Adrenal gland (tissue), 5 donors: Measurements from ENCODE around the gene ZBTB49.

Source experiments
- POLR2A ChIP-seq, 2 donors: fragments of 450-650 bp; IDR thresholded peaks; one replicate each; pipeline ENCODE4 v1.6.1; 2017; ENCODE audit warnings: antibody characterized with exemption in 2 of 2, mild to moderate bottlenecking in 2 of 2, moderate library complexity in 1 of 2
- TF ChIP-seq, protein P1 (sequence below), 6 experiments: fragments of 450-650 bp in 4 of 6; fragments of 200-600 bp in 2 of 6; sonication (generic) in 1 of 6; IDR thresholded peaks; 1 replicate in 5 of 6; 2 replicates in 1 of 6; pipeline versions ENCODE4 v1.5.1 to v1.8.0; 2016 to 2021; ENCODE audit warnings: antibody characterized with exemption in 6 of 6, mild to moderate bottlenecking in 2 of 6, moderate library complexity in 1 of 6
- donor health status: DM: no; HTN: no; CAD: no.

DNA sequence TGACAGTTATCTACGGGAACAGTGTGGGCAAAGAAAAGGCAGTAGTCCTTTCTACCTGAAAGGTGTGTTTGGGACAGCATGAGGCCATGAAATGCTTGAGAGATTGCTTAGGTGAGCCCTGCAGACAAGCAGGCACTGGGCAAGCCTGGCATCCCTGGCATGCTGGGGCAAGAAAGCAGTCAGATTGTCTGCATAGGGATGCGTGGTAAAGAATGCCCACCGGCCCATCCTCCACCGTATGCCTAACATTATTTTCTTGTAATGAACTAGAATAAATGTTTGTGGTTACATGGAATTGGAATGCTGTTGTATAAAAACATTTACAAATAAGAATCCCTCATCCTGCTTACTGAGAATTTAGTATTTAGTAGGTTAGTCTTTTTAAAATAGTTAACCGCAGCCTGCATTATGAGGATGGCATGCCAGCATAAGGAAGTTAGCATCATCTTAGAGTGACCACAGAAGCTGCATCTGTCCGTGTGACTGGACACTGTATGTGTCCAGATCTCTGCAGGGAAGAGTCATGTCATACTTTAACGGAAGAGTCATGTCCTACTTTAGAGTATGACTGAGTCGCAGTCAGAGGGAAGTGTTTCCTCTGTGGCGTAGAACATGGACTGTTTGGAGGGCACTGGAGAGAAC is 18.9 kb downstream of the ZBTB49 start:
- TF ChIP-seq, protein P1, sequence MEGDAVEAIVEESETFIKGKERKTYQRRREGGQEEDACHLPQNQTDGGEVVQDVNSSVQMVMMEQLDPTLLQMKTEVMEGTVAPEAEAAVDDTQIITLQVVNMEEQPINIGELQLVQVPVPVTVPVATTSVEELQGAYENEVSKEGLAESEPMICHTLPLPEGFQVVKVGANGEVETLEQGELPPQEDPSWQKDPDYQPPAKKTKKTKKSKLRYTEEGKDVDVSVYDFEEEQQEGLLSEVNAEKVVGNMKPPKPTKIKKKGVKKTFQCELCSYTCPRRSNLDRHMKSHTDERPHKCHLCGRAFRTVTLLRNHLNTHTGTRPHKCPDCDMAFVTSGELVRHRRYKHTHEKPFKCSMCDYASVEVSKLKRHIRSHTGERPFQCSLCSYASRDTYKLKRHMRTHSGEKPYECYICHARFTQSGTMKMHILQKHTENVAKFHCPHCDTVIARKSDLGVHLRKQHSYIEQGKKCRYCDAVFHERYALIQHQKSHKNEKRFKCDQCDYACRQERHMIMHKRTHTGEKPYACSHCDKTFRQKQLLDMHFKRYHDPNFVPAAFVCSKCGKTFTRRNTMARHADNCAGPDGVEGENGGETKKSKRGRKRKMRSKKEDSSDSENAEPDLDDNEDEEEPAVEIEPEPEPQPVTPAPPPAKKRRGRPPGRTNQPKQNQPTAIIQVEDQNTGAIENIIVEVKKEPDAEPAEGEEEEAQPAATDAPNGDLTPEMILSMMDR (IDR thresholded peaks at IDR 0.05), result no peak
- no peak for TF ChIP-seq POLR2A (IDR thresholded peaks at IDR 0.05)
